Stimulated activated CD4-positive, alpha-beta T cell treated with anti-CD3 and anti-CD28 coated beads, Interleukin-4, amount 100 ng/mL, for 4 hours (primary cell): ENCODE measurements around the gene RPS18.
A peak's percentile ranks its signal among the peaks of the same experiment; 100 is the strongest.
"Not testable (repeated sequence)": the region's sequence is repeated elsewhere in the genome, so short reads cannot be mapped to it uniquely, and the experiment has no call there.

Experiments used
- DNase-seq, 2 experiments: peaks; one replicate each; pipeline ENCODE4 v3.0.0-alpha.2; 2020

The RPS18 gene

DNA sequence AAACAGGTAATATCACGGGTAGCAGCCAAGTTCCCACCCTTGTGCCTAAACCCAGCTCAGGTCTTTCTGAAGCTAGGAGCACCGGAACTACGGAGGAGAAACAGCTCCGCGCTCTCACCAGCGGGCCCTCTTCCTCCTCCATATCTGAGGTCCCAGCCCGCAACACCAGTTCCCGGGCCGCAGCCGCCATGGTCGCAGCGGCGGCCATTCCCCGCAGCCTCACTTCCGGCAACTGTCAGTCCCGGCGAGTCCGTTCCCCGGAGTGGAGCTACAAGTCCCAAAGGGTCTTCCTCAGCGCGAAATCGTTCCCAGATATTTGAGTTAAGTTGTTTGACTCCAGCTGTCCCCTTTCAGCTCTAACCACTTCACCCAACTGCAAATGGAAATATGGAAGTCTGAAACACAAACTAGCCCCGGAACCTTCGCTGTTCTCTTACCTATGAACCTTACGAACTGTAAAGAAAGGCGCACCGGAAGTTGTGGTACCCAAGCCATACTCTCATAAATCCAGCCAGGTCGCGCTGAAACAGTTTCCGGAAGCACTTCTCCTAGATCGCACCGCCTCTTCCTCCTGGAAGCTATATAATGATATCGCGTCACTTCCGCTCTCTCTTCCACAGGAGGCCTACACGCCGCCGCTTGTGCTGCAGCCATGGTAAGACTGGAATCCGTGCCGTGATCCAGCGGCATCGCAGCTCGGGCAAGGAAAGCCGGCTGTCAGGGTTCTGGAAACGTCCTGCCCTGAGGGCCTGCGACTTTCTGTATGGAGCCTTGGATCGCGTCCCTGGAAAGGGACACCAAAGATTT is at the start of gene RPS18, which contains the start of gene VPS52:
Gene RPS18, plus strand, starts transcription at position 608 of the 807 bp plus-strand sequence. Its CDS starts 45 bp downstream, at position 653.
Gene VPS52, minus strand, starts transcription at position 409 of the 807 bp plus-strand sequence. Its CDS starts 201 bp downstream, at position 208.
- peak; percentile 76 to 93 for DNase-seq

DNA sequence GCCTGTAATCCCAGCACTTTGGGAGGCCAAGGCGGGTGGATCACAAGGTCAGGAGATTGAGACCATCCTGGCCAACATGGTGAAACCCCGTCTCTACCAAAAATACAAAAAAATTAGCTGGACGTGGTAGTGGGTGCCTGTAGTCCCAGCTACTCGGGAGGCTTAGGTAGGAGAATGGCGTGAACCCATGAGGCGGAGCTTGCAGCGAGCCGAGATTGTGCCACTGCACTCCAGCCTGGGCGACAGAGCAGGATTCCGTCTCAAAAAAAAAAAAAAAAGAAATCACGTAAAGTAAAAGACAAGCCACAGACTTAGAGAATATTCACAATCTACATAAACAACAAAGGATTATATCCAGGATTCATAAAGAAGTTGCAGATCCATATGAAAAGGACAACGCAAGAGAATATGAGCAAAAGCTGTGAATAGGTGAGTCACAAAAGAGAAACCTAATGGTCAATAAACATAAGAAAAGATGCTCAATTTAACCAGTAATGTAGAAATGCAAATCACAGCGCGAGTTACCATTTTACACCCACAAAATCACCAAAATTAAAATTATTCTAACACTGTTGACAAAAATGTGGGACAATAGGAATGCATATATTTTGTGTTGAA is 45.3 kb upstream of the RPS18 start:
- DNase-seq: not testable (repeated sequence)

DNA sequence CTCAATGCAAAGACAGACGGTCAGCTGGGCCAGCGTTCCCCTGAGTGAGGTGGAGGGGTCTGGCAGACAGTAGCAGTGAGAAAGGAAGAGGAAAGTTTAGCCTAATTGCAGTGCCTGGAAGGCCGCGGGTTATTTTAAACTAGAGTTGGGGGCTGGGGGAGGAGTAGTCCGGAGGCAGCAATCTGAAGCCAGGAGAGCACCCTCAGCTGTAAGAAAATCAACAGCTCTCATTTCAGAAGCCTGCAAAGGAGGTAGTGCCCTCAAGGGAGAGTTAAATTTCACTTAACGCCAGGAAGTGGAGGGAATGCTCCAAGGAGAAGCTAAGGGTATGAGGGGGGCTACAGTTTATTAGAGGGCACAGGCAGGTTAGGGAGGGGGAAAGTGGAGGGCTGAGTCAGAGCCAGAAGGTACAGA is 36.6 kb upstream of the RPS18 start:
- no peak for DNase-seq

DNA sequence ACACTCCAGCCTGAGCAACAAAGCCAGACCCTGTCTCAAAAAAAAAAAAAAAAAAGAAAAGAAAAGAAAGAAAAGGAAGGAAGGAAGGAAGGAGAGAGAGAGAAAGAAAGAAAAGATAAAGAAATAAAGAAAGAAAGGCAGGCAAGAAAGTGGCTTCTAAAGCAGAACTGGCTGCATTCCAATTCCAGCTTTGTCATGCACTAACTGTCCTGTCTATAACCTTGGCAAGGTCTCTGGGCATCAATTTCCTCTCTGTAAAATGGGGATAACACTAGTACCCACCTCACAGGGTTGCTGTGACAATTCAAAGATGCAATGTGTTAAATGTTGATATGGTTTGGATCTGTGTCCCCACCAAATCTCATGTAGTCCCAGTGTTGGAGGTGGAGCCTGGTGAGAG is 35.5 kb upstream of the RPS18 start:
- DNase-seq: no peak

DNA sequence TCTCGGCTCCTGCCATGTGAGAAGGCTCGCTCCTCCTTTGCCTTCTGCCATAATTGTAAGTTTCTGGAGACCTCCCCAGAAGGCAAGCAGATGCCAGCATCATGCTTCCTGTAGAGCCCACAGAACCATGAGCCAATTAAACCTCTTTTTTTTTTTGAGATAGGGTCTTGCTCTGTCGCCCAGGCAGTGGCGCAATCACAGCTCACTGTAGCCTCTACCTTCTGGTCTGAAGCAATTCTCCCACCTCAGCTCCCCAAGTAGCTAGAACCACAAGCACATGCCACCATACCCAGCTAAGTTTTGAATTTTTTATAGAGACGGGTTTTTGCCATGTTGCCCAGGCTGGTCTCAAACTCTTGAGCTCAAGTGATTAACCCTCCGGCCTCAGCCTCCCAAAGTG is 35.0 kb upstream of the RPS18 start:
- DNase-seq: no peak

GRCh38 chr6:33237741-33238140 is 34.1 kb upstream of the RPS18 start:
- DNase-seq: no peak

- no peak for DNase-seq
These were observed 29.9 kb upstream of the RPS18 start for GRCh38 chr6:33241968-33242367.

- DNase-seq: no peak
These were observed 28.4 kb upstream of the RPS18 start for GRCh38 chr6:33243476-33243875.

- DNase-seq: peak; percentile 88 to 90
These were observed 23.8 kb upstream of the RPS18 start for GRCh38 chr6:33247977-33248642.

DNA sequence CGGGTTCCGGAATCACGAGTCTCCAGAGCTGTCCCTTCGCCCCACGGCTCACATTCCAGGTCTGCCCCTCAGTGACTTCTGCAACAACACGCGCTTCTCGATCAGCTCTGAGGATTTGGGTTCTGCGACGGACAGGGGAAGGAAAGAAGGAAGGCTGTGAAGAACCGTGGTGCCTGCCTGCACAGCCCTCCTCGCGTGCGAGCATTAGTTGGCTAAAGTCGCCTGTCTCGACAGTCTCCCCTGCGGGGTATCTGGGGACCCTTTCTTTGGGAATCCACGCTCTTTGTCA is 23.3 kb upstream of the RPS18 start:
- no peak for DNase-seq

DNA sequence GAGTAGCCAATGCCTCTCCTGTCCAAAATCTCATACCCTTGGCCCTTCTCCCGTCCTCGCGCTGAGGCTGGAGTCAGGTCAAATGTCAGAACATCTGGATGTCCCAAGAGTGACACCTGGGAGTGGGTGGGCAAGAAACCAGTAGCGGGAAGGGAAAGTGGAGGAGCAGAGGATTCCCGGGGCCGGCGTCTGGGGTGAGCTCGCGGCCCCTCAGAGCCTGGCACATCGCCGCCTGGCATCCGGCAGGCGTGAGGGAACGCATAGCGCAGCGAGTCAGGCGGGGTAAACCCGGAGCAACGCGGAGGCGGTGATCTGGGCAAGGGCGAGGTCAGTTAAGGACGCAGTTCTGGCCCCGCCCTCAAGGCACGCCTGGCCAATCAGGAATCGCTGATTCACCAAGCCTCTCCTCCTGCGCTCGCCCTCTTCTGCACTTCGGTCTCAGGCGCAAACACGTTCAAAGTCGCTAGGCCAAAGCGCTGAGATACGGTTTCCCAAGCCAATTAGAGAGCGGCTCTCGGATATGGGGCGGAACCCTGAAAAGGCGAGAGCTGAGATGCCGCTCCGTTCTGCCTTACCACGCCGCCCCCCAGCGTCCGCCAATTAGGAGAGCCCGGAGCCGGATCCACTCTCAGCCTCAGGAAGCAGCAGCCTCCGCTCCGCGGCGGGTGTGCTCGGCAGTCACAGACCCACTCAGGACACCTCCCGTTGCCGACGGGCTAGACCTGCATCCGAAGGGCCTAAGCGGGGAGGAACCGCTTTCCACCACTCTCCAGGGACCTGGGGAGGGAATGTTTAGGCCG is 22.7 kb upstream of the RPS18 start:
- peak; percentile 89 to 94 for DNase-seq

DNA sequence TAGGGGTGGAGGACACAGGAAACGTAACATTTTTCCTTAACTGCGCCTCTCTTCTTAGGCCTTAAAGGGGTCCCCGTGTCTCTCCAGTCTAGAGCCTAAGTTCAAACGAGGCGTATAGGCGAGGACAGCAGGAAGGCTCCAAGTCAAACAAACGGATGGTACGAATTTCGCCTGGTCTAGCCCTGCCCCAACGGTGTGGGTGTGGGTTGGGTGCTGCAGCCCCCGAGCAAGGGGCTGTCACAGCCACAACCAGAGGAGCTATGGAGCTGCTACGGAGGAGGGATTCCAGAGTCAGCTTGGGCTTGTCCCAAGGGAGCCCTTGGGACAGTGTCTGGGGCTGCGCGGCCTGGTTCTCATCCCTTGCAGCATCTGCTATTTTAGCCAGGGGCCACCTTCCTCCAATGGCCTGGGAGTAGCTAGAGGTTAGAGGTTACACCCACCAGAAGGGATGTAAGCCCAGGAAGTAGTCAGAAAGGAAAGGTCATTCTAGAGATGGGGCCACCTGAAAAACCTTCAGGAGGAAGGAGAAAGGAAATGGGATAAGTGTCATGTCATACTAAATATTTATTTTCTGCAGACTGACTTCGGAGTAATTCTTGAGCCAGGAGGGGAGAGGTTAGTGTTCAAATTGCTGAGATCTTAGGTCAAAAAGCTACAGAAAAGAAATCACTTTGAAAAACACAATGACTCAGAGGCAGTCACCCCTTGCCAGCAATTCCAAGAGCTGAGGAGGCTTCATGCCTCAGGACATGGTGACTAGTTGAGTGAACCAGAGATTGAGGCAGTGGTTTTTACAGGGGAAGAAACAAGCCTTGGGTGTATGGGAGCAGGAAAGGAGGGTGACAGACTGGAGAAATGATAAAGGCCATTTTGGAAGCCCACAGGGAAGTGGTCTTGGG is 21.9 kb upstream of the RPS18 start:
- DNase-seq: no peak

- no peak for DNase-seq
These were observed 21.1 kb upstream of the RPS18 start for GRCh38 chr6:33250731-33251130.

GRCh38 chr6:33251395-33252012 is 20.4 kb upstream of the RPS18 start:
- DNase-seq: no peak

- DNase-seq: no peak
These were observed 19.1 kb upstream of the RPS18 start for GRCh38 chr6:33252759-33253158.

DNA sequence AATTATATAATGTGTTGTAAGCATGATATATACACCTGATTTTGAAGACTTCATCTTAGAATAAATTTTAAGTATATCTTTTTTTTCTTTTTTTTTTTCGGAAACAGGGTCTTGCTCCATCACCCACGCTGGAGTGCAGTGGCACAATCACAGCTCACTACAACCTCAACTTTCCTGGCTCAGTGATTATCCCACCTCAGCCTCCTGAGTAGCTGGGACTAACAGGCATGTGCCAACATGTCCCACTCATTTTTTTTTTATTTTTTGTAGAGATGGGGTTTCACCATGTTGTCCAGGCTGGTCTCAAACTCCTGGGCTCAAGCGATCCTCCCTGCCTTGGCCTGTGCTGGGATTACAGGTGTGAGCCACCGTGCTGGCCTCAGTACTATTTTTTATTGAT is 17.3 kb upstream of the RPS18 start:
- no peak for DNase-seq

DNA sequence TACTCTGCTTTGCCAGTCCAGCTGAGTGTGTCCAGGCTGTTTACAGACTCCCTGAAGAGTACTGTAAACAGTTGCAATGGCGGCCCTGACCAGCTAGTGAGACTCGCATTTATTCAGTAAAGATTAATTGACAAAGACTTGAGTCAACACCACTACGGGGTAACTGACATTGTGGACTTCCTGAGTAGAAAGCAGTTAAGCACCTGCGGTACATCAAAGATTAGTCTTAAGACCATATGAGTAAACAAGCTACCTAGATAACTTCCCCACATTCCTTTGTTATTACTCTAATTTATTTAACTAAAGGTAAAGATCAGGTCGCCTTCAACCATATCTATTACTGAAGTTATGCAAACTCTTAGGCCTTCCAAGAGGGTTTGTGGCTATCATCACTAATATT is 12.8 kb upstream of the RPS18 start:
- no peak for DNase-seq

- DNase-seq: not testable (repeated sequence)
These were observed 9.4 kb upstream of the RPS18 start for GRCh38 chr6:33262490-33262889.

DNA sequence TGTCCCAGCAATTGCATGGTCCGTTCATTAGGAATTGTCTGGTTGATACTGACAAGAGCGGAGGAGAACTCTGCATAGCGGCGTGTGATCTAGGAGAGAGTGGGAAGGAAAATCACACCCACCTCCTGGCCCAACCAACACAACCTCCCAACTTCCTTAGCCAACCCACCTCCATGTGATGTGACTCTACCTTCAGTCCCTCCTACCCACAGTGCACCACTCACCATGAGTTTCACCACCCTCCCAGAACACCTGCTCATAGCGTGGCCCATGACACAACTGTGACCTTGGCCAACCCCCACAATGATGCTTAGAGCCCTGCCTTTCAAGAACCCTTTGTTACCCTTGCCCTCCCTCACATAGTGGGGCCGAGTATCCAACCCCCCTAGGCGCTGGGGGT is 7.9 kb upstream of the RPS18 start:
- no peak for DNase-seq

DNA sequence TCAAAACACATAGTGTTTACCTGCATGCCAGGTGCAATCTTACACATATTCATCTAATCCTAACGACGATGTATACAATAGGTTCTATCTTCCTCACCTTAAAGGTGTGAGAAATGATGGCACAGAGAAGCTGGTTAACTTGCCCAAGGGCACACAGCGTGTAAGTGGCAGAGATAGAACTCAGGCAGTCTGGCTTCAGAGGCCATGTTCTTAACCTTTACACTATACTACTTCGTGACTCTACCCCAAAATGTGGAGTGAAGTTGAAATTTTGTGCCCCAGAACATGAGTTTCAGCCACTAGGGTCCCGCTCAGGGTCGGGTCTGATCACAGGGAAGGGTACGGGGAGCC is 783 bp upstream of the RPS18 start:
- no peak for DNase-seq

DNA sequence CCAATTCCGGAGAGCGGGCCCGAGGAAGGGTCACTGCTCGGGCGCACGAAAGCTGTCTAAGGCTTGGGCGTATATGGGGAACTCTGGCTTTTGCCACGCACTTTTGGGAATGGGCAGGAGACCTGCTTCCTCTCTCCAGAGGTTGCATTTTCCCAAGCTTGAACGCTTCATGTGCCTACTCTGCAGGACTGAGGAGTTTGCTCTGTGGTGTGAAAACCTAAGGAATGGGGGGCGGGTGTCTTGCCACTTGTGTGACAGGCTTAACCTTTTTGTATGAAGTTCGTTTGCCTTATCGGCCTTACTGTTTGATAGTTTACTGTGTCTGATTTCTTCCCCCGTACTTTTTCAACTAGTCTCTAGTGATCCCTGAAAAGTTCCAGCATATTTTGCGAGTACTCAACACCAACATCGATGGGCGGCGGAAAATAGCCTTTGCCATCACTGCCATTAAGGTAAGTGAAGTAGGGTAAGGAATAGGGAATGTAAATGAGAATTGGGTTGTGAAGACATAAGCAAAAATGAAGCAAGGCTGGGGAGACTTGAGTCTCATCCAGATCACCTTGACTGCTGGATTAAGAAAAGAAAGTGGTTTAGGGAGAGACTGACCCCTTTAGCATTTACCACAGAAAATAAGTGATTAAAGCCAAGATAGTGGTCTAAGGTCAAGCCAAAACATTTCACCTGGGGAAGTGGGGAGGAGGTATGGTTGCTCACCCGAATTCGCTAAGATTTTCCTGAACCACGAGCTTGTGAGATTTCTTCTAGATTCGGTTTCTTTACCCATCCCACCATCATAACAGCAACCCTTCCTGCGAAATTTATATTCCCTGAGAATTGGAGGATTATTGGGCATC is 627 bp downstream of the RPS18 start:
- DNase-seq: no peak
